DMS53 (cell line): ENCODE data around the gene UMAD1.

Experiments used
- DNase-seq: peaks from one replicate; lab custom pipeline; 2025; lab: John Stamatoyannopoulos, UW

UMAD1 gene

DNA sequence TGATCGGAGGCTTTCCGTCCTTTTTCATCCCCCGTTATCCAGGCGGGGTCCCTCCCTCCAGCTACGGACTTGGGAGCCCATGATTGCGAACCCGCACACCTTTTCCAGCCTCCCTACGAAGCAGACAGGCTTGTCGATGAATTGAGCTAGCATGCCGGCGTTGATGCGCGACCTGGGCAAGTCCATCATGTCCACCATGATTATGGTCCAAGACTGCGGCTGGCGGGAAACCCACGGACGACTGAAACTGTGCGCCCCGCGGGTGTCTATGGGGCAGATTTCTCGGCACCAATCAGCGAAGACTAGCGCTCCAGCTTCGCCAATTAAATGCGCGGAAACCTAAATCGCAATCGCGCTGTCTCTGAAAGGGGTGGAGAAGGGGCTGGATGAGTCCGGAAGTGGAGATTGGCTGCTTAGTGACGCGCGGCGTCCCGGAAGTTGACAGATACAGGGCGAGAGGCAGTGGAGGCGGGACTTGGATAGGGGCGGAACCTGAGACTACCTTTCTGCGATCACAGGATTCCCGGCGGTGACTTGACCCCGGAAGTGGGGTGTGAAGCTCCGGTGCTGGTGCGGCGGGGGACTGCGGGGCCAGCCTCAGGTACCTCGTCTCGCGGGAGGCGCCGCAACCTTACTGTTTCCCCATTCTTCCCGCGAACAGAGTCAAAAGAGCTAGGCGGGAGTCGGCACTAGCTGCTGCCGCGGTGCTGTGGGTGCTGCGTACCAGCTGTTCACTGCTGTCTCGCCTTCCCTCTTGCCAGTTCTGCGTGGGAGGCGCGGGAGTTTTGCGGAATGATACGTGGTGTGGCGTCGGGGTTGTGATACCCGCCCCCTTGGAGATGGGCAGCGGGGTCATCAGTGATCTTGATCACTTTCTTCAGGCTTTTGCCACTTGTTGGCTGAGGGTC is at the start of gene UMAD1:
Gene UMAD1, plus strand, starts transcription at position 532 of the 908 bp plus-strand sequence. CDS start 32,620 bp downstream, outside the sequence.
- DNase-seq: peak; percentile 100

DNA sequence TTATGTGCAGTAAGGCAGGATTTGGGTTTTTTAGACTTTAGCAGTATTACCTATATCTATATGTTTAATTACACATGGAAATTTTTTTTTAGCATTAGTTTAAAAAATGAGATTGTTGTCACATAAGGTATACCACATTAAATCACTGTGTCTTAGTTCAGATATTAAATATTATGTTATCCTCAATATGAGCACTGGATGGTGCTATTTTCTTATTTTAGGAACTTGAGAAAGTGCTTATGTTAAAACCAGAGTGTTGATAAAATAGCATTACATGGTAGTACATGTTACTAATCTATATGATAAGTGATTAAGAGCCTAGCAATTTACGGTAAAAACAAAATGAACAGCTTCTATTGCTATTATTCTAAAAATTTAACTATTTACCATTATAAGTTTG is 45.1 kb upstream of the UMAD1 start:
- DNase-seq: peak; percentile 64

DNA sequence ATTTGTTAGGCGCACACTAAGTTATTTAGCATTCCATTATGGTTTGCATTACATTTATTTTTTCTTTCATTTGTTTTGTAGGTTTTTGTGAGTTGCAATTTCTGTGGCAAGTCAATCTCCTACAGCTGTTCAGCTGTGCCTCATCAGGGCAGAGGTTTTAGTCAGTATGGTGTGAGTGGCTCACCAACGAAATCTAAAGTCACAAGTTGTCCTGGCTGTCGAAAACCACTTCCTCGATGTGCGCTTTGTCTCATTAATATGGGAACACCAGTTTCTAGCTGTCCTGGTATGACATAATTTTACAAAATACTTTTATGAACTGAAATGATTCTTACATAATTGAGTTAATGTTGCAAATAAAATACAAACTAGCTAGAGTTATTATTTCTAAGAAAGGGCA is 44.4 kb upstream of the UMAD1 start:
- DNase-seq: no peak

DNA sequence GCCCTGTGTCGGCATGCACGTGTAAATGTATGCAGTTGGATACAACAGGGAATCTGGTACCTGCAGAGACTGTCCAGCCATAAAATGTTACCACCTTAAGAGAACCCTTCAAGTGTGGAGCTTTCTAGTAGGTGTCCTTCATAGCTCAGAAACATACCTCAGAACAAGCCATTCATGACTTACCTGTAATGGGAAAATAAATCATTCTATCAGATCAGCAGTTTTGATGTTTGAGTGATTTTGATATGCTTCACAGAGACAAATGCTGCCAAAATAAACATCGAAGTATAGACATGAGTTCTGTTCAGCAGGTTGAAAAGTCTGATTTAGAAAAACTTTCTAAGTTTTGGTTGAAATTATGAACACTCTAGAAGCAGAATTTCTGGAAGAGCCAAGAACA is 33.5 kb upstream of the UMAD1 start:
- DNase-seq: no peak

DNA sequence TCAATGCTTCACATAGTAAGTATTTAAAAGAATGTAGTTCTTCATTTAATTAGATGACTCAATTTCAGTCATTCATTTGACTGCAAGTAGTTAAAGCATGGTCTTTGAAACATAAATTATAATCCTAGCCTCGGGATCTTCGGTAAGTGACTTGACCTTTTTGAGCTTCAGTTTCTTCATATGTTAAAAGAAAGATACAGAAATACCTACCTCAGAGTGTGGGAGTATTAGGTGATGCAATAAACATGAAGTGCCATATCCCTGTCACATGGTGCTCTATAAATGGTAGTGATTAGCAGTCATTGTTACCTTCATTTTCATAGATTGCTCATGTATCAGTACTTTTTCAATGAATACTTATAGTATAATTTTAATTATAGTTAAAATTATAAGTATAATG is 31.2 kb upstream of the UMAD1 start:
- no peak for DNase-seq

DNA sequence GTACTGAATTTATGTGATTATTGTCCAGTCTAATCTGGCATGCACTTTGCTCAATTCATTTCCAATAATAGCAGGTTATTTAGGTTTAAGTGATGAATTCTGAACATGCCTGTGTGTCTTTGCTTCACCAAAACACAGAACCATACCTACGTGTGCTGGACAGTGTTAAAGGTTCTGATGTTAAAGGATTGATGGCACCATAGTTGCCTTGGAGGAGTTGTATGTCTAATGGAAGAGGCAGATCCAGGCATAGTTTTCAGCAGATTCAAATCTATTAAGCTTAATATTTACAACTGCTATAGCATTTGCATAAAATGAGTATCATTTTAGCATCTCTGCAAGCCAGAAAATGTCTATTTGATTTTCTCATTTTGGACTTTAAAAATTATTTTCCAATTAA is 28.0 kb upstream of the UMAD1 start:
- no peak for DNase-seq

DNA sequence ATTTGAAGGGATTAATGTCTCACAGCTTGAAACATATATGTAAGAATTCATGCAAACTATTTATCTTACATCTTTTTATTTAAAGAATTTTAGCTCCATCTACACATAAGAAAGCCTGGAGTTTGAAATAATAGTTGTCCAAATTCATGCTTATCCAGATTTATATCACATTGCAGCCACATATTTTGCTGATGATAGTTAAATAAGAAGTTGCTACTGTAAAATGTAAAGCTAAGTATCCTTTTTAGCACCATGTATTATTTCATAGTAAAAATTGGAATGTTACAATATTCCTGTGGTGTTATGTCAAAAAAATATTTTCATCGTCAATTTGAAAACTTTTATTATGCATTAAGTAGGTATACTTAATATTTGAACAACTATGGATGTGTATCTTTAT is 27.3 kb upstream of the UMAD1 start:
- no peak for DNase-seq

DNA sequence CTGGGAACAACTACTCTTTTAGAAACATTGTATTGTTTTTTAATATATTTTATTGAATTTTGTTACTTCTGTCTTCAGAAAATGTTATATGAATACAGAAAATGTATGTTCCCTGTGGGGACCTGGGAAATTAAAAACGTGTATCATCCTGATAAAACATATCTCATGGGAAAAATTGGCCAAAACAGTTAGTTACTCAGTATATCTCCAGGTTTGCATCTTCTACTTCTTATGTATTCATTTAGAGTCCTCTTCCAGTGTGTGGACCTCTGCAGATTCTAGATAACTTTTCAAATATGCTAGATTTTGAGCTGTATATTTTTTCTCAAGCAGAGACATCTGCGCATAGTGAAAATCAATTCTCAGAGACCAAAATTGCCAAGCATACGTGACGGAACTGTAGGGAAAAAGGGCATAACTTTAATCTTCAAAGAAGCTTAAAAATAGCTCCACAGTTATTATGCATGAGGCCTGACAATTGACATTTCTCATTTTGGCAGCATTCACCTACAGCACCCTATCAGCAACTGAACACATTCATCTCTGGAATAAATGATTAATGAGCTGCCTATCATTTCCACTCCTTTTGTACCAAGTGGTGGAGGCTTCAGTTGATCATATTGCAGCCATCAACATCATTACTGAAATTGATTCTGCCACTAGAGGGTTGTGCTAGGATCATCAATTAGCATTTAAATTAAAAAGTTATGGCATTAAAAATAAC is 26.4 kb upstream of the UMAD1 start:
- no peak for DNase-seq

DNA sequence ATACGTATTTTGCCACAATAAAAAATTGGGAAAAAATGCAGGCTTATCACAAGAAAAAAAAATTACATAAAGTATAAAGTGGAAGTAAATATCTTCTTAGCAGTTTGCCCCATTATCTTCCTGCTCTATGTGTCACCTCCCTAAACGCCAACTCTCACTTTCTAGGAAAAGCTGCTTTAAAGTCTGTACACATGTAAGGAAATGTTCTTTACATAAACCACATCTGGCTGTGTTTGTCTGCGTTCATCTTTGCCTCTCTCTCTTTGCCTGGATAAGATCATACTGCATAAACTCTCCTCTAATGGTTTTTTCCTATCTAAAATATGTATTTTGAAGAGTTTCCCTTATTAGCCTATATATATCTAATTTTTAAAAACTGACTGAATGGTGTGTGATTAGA is 23.0 kb upstream of the UMAD1 start:
- no peak for DNase-seq

DNA sequence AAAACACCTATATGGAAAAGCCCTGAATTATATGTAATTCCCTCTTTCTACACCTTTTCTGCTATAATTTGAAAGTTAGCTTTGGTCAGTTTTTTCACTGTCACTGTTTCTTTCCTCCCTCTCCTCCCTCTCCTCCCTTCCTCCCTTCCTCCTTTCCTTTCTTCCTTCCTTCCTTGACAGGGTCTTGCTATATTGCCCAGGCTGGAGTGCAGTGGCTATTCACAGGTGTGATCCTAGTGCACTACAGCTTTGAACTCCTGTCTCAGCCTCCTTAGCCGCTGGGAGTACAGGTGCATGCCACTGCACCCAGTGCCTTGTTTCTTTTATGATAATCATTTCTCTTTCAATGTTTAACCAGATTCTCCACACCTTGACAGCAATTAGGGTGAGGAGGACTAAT is 22.1 kb upstream of the UMAD1 start:
- no peak for DNase-seq

DNA sequence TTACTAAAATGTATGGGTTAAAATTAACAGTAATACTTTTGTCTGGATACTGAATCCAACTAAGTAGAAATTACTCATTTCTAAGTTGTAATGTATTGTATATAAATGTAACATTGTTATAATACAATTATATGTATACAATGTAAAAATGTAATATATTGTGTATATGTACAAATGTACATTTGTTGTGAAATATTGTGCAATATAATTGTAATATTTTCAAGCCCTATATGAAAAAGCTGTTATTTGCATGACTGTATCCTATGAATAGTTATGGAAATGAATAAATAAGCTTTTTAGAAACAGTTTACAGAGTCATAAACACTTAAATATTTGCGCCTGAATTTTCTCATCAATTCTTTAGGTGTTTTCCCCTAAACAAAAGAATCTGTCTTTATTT is 20.3 kb upstream of the UMAD1 start:
- no peak for DNase-seq

DNA sequence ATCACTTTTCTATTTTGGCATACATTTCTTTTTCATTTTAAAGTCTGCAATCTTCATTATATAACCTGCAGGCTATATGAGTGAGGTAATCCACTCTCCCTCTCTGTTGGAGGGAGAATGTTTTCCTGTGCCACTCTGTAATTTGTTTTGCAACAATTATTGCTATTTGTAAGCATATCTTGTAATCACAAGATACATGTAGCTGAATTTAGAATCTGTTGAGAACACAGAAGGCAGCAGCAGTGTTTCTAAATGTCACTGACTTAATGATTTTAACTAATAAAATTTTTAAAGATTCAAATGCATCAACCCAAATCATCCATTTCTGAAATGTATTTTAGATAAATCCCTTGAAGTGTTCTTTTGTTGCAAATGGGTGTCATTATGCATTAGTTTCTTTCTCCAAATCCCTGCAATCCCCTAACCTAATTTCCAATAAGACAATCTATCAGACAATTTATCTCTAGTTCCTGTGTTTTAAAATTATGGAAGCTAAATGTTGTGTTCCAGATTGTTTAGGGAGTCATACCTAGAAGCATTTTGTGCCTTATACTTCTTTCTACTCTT is 19.8 kb upstream of the UMAD1 start:
- DNase-seq: no peak

DNA sequence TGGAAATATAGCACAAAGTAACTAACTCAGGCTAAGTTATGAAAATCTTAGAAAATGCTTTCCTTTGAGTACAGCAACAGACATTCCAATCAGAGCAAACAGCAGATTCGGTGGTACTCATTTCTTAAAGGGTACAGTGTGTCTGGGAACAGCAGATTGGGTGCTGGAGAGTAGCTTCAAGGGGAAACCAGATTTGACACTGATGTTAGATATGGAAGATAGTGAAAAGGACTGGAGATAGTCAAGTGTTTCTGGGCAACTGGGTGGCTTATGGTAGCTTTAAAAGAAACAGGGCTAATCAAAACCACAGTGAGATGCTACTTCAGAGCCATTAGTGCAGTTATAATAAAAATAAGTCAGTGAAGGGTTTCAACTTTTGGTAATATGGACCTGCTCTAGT is 12.1 kb upstream of the UMAD1 start:
- no peak for DNase-seq

DNA sequence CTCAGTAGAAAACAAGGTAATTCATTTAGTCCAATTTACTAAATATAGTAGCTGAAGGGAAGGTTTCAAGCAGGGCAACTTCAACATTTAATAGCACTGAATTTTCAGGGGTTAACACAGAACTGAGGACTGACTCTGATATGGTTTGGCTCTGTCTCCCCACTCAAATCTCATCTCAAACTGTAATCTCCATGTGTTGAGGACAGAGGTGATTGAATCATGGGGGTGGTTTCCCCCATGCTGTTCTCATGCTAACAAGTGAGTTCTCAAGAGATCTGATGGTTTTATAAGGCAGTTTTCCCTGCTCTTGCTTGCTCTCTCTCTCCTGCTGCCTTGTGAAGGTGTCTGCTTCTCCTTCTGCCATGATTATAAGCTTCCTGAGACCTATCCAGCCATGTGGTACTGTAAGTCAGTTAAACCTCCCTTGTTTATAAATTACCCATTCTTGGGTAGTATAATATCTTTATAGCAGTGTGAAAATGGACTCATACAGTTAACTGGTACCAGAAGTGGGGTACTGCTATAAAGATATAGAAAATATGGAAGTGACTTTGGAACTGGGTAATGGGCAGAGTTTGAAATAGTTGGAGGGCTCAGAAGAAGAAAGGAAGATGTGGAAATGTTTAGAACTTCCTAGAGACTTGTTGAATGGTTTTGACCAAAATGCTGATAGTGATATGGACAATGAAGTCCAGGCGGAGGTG is 9.8 kb upstream of the UMAD1 start:
- DNase-seq: no peak

DNA sequence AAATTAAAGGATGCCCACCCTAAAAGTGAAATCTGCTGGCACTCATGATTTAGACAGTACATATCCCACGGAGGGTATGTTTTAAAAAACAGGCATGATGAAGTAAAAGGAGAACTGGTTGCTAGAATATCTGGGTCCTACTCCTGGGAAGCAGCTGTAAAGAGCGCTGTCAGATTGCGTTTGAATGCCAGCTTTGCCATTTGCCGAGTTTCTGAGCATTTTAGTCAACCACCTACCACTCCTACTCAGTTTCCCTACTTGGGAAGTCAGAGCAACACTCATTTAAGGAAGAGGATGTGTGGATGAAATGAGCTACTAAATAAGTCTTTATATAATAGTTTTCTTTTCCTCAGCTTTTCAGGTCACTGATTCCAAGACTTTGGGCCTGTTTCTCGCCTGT is 1.1 kb upstream of the UMAD1 start:
- peak; percentile 48 for DNase-seq

DNA sequence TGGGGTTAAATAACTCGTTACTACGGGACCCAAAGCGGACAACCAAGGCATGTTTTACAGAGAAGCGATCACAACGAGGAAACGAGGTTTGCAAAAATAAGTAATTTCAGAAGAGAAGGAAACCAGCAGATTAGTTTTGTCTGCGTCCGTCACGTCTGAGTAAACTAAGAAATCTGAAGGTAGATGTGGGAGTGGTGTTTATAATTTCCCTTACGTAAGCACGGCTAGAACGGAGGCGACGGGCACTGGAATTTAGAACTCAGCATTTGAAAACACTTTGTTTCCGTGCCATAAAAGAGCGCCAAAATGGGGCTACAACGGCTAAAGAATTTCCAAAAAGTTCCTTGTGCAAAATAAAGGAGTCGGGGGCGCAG is 718 bp upstream of the UMAD1 start:
- peak; percentile 63 for DNase-seq

DNA sequence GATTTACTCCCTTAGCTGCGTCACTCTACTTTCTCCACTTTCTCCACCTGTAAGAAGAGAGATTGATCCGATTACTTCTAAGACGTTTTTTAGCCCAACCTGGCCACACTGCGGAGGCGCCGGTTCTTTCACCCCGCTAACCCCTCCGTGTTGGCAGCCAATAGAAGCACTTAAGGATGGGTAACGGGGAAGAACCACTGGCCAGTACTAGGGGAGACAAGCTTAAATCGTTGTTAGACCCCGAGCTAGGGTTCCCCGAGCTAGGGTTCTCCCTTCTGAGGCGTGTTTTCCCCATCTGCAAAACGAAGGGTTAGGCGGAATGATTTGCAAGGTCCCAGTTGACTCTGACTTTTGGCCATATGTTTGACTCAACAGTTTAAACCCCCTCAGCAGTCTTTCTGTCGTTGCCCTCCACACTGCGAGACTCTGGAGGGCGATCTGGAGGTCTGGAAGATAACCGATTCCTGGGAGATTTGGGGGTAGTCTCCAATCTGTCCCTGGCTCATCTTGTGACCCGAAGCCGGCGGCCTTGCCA is 644 bp downstream of the UMAD1 start:
- DNase-seq: peak; percentile 75

DNA sequence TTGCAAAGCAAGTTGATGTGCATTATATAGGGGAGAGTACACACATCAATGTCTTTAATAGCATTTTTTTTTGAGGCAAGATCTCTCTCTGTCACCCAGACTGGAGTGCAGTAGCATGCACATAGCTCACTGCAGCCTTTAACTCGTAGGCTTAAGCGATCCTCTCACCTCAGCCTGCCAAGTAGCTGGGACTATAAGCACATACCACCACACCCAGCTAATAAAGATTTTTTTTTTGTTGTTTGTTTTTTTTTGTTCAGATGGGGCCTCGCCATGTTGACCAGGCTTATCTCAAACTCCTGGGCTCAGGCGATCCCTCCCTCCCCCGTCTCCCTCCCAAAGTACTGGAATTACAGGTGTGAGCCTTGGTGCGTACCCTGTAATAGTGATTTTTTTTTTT is 1.5 kb downstream of the UMAD1 start:
- peak; percentile 15 for DNase-seq

DNA sequence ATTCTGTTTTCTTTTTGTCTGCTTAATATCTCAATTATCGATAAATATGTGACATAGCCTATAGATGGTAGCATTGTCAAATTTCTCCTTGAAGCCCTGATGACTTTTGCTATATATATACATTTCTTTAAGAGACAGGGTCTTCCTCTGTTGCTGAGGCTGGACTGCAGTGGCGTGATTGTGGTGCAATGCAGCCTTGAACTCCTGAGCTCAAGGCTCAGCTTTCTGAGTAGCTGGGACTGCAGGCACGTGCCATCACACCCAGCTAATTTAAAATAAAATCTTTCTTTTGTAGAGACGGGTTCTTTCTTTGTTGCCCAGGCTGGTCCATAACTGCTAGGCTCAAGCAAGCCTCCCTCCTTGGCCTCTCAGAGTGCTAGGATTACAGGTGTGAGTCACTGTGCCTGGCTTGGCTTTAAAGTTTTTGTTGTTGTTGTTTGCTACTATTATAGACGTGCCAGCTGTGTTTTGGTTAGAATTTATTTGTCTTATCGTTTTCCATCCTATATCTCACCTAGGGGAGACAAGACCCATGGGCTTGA is 7.0 kb downstream of the UMAD1 start:
- DNase-seq: no peak

DNA sequence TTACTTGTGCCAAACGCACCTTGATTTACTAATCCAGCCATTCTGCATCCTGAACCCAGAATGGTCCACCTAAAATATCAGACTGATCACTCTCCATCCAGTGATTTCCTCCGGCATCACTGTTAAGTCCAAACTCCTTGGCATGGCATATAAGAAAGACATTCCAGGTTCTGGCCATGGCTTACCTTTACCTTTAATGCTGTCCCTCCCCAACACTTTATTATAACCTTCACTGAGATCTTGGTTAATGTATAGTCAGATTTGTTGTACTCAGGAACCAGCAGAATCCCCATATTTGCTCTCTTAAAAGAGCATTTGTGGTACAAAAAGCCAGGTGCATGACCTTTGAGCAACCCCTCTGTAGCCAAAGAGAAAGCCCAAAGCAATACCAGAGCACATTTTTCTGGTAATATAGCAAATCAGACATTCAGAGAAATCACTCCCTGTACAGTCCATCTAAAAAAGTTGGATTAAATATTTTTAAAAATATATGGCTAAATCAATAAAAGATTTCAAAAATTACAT is 10.2 kb downstream of the UMAD1 start:
- no peak for DNase-seq

DNA sequence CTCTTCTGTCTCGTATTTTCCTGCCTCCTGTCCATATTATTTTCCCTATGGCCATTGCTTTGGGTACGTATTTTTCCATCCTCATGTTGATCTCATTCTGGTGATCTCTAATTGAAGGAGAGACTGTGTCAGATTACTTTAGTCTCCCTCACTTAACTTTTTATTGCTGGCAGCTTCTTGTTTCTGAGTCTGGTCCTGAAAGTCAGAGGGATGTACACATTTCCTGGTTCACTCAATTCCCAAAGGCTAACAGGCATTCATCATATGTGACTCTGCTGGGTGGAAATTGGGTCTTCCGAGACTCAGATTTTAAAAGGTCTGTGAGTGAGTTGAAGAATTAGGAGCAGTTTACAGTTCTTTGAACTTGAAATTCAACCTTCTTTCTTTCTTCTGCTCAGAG is 10.9 kb downstream of the UMAD1 start:
- DNase-seq: no peak
